ENCODE data around the gene SH3RF3. TPM values are rescaled to one million over a fixed set of nuclear protein-coding genes. Genes with fewer than 3 reads are reported as not detected.

The SH3RF3 gene
- total RNA-seq, 2 donors from 2014 or later, result 37.4 to 61.7 TPM

DNA sequence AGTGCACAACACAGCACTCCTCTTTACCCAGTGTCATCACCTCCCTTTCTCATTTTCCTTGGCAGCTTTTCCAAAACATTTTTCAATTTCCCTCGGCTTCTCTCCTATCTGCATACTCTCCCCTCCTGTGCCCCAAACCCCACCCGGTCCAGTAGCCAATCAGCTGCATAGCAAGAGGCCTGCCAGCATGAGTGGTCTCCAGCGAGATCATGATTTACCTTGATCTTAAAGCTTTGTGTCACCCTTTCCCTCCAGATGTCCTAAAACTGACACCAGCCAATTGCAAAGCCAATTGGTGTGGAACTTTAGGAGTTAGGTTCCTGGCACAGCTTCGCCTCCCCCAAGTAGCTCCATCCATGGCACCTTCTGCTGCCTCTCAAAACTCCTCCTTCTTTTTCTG lies 45.2 kb upstream of the SH3RF3 start:
- no peak for ATAC-seq (ENCODE audit: insufficient number of reproducible peaks, low FRiP score, low read depth)
- H3K4me1 ChIP-seq (ENCODE audit: control insufficient read depth in 1 of 2, low read depth in 2 of 2), result no peaks in the 10 kb centered on the region
- TF ChIP-seq, protein P1, sequence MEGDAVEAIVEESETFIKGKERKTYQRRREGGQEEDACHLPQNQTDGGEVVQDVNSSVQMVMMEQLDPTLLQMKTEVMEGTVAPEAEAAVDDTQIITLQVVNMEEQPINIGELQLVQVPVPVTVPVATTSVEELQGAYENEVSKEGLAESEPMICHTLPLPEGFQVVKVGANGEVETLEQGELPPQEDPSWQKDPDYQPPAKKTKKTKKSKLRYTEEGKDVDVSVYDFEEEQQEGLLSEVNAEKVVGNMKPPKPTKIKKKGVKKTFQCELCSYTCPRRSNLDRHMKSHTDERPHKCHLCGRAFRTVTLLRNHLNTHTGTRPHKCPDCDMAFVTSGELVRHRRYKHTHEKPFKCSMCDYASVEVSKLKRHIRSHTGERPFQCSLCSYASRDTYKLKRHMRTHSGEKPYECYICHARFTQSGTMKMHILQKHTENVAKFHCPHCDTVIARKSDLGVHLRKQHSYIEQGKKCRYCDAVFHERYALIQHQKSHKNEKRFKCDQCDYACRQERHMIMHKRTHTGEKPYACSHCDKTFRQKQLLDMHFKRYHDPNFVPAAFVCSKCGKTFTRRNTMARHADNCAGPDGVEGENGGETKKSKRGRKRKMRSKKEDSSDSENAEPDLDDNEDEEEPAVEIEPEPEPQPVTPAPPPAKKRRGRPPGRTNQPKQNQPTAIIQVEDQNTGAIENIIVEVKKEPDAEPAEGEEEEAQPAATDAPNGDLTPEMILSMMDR (IDR thresholded peaks at IDR 0.05), result no peak
- H3K36me3 ChIP-seq, result no peaks in the 10 kb centered on the region
- no peaks in the 10 kb centered on the region for H3K27me3 ChIP-seq (replicated peaks; ENCODE audit: insufficient read depth)
- H3K4me3 ChIP-seq, result no peak overlapping the region
- DNase-seq (ENCODE audit: low spot score), result no peak
- no peak overlapping the region for H3K27ac ChIP-seq
- no peaks in the 10 kb centered on the region for H3K9me3 ChIP-seq

- ATAC-seq (ENCODE audit: insufficient number of reproducible peaks, low FRiP score, low read depth), result no peak
- no peak overlapping the region for H3K27ac ChIP-seq
- TF ChIP-seq, protein P1 (IDR thresholded peaks at IDR 0.05), result no peak
- H3K27me3 ChIP-seq (replicated peaks; ENCODE audit: insufficient read depth), result no peaks in the 10 kb centered on the region
- no peak overlapping the region for H3K4me3 ChIP-seq
- no peaks in the 10 kb centered on the region for H3K36me3 ChIP-seq
- no peak for DNase-seq (ENCODE audit: low spot score)
- no peaks in the 10 kb centered on the region for H3K4me1 ChIP-seq (ENCODE audit: control insufficient read depth in 1 of 2, low read depth in 2 of 2)
- no peaks in the 10 kb centered on the region for H3K9me3 ChIP-seq
These were observed 44.7 kb upstream of the SH3RF3 start for GRCh38 chr2:109084341-109084740.

DNA sequence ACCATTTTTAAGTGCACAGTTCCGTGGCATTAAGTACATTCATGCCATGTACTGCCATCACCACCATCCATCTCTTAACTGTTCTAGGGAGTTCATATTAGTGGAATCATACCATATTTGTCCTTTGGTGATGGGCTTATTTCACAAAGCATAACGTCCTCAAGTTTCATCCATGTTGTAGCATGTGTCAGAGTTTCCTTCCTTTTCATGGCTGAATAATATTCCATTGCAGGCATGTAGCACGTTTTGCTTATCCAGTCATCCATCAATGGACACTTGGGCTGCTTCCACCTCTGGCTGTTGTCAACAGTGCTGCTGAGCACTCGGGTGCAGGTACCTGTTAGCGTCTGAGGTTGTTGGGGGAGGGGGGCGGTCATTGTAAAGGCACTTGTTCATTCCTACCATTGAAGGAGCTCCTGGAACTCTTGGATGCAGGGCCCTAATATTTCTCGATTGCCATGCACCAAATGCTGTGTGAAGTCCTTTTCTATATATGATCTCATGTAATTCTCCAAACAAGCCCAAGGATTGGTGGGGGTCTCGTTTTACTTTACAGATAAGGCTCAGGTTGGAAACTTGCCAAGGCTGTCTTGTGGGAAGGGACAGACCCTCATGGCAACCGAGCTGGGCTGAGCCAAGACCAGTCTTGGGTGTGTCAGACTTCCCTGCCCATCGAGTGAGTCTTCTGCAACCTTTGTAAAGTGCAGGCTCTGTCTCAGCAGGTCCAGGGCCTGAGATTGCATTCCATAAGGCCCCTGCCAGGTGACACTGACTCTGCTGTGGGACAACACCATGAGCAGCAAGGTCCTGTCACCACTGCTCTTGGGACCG lies 42.9 kb upstream of the SH3RF3 start:
- no peaks in the 10 kb centered on the region for H3K9me3 ChIP-seq
- H3K27me3 ChIP-seq (replicated peaks; ENCODE audit: insufficient read depth), result no peaks in the 10 kb centered on the region
- ATAC-seq (ENCODE audit: insufficient number of reproducible peaks, low FRiP score, low read depth) (no peak), DNase-seq (ENCODE audit: low spot score) (no peak)
- no peak overlapping the region for H3K27ac ChIP-seq
- TF ChIP-seq, protein P1 (IDR thresholded peaks at IDR 0.05), result no peak
- H3K4me1 ChIP-seq (ENCODE audit: control insufficient read depth in 1 of 2, low read depth in 2 of 2), result no peaks in the 10 kb centered on the region
- H3K36me3 ChIP-seq, result no peaks in the 10 kb centered on the region
- no peak overlapping the region for H3K4me3 ChIP-seq

DNA sequence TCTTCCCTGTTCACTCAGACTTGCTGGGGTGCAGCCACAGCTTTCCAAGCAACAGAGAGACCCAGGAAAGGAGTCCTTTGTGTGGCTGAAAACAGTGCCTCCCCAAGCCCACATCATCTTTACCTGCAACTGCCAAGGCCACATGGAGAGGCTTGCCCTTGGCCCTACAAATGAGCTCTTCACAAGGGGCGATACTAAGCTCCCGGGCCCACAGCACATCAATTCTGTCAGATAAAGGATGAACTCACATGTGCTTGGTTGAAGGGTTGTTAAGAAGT lies 42.3 kb upstream of the SH3RF3 start:
- Histone ChIP-seq H3K27ac (no peak overlapping the region), H3K4me1 (ENCODE audit: control insufficient read depth in 1 of 2, low read depth in 2 of 2) (no peaks in the 10 kb centered on the region), H3K27me3 (replicated peaks; ENCODE audit: insufficient read depth) (no peaks in the 10 kb centered on the region), H3K36me3 (no peaks in the 10 kb centered on the region), H3K4me3 (no peak overlapping the region), H3K9me3 (no peaks in the 10 kb centered on the region)
- DNase-seq (ENCODE audit: low spot score) (no peak), ATAC-seq (ENCODE audit: insufficient number of reproducible peaks, low FRiP score, low read depth) (no peak)
- TF ChIP-seq, protein P1 (IDR thresholded peaks at IDR 0.05), result no peak

DNA sequence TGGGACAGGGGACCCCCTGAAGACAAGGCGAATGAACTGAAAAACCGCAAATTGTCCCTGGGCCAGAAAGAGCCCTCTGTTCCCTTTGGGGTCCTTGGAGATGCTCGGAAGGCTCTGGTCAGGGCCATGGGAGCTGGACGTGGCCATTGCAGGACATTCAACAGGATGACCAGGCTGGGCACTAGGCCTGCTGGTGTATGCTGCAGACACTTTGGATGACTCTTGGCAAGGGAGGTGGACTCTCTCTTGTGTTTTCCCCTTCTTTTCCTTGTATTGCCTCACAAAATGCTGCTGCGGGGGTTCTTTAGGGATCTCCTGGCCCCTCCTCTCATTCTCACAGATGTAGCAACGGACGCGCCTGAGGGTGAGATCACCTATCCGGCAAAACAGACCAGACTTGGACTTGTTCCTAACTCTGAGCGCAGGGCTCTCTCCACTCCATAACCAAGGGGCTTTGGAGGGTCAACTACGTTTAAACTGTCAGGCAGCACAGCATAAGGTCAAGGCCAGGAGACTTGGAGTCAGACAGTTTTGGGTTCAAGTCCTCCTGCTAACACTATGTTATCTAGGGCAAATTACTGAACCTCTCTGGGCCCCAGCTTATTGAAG lies 41.8 kb upstream of the SH3RF3 start:
- Histone ChIP-seq H3K27ac (no peak overlapping the region), H3K9me3 (no peaks in the 10 kb centered on the region), H3K4me1 (ENCODE audit: control insufficient read depth in 1 of 2, low read depth in 2 of 2) (no peaks in the 10 kb centered on the region), H3K4me3 (no peak overlapping the region), H3K36me3 (no peaks in the 10 kb centered on the region), H3K27me3 (replicated peaks; ENCODE audit: insufficient read depth) (no peaks in the 10 kb centered on the region)
- TF ChIP-seq, protein P1 (IDR thresholded peaks at IDR 0.05), result no peak
- no peak for DNase-seq (ENCODE audit: low spot score)
- no peak for ATAC-seq (ENCODE audit: insufficient number of reproducible peaks, low FRiP score, low read depth)

Data from thoracic aorta (tissue), 2 donors.